ENCODE results near the gene PRKCI.
"Not testable (repeated sequence)": the region's sequence is repeated elsewhere in the genome, so short reads cannot be mapped to it uniquely, and the experiment has no call there.

PRKCI gene

DNA sequence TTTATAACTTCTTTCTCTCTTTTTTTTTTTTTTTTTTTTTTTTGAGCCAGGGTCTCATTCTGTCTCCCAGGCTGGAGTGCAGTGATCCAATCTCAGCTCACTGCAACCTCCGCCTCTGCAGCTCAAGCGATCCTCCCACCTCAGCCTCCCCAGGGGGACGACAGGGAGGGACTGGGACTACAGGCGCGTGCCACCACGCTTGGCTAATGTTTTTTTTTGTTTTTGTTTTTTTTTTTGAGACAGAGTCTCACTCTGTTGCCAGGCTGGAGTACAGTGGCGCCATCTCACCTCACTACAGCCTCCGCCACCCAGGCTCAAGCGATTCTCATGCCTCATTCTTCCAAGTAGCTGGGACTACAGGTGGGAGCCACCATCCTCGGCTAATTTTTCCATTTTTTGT lies 17.7 kb upstream of the PRKCI start:
- DNase-seq (ENCODE audit: low read depth) = no peak
- H3K4me3 ChIP-seq (ENCODE audit: low read depth, low read length) = no peak overlapping the region
- no peak for TF ChIP-seq CTCF (conservative IDR thresholded peaks at IDR 0.05; ENCODE audit: low read depth, low read length)

DNA sequence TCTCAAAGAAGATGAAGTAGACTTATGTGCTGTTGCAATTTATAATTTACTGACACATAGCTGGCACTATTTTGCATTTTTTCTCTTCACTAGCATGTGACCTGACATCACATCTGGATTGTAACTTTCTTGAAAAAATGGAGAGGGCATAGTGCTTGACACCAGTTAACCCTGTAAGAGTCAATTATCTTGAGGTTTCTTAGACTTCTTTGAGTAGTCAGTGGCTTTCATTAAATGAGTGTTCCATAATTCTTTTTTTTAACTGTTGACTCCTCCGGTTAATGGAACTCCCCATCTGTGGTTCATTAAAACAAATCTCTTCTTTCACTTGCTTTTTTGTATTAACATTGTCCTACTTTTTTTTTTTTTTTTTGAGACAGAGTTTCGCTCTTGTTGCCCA lies 16.9 kb upstream of the PRKCI start:
- DNase-seq (ENCODE audit: low read depth) = no peak
- no peak for TF ChIP-seq CTCF (conservative IDR thresholded peaks at IDR 0.05; ENCODE audit: low read depth, low read length)
- H3K4me3 ChIP-seq (ENCODE audit: low read depth, low read length) = no peak overlapping the region

DNA sequence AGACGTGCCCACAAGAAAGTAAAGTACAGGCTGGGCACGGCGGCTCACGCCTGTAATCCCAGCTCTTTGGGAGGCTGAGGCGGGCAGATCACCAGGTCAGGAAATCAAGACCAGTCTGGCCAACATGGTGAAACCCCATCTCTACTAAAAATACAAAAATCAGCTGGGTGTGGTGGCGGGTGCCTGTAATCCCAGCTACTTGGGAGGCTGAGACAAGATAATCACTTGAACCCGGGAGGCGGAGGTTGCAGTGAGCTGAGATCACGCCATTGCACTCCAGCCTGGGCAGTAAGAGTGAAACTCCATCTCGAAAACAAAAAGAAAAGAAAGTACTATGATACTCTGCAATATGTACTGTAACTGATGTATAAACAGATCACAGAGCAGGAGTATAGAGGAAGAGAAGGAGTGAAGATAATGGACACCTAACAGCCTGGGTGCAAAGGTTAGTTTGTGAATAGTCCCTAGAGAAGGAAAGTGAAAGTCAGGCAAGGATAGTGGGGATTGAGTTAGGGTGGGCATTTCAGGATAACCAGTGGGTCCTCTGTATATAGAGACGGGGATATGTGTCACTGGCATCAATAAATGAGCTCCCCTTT lies 16.0 kb upstream of the PRKCI start:
- H3K4me3 ChIP-seq (ENCODE audit: low read depth, low read length); DNase-seq (ENCODE audit: low read depth): not testable (repeated sequence)

GRCh38 chr3:170207717-170208116 lies 14.5 kb upstream of the PRKCI start:
- no peak for DNase-seq (ENCODE audit: low read depth)
- H3K4me3 ChIP-seq (ENCODE audit: low read depth, low read length) = no peak overlapping the region
- TF ChIP-seq CTCF (conservative IDR thresholded peaks at IDR 0.05; ENCODE audit: low read depth, low read length) = no peak

- no peak for TF ChIP-seq CTCF (conservative IDR thresholded peaks at IDR 0.05; ENCODE audit: low read depth, low read length)
- no peak for DNase-seq (ENCODE audit: low read depth)
- no peak overlapping the region for H3K4me3 ChIP-seq (ENCODE audit: low read depth, low read length)
These were observed 10.6 kb upstream of the PRKCI start for GRCh38 chr3:170211668-170212067.

- DNase-seq (ENCODE audit: low read depth) = no peak
- no peak overlapping the region for H3K4me3 ChIP-seq (ENCODE audit: low read depth, low read length)
- TF ChIP-seq CTCF (conservative IDR thresholded peaks at IDR 0.05; ENCODE audit: low read depth, low read length) = no peak
These were observed 2.4 kb upstream of the PRKCI start for GRCh38 chr3:170219850-170220249.

- TF ChIP-seq CTCF (conservative IDR thresholded peaks at IDR 0.05; ENCODE audit: low read depth, low read length) = no peak
- H3K4me3 ChIP-seq (ENCODE audit: low read depth, low read length) = no peak overlapping the region
- DNase-seq (ENCODE audit: low read depth) = no peak
These were observed 1.4 kb upstream of the PRKCI start for GRCh38 chr3:170220871-170221270.

Data from choroid plexus epithelial cell (primary cell).